ENCODE results near the gene DNER.

DNA sequence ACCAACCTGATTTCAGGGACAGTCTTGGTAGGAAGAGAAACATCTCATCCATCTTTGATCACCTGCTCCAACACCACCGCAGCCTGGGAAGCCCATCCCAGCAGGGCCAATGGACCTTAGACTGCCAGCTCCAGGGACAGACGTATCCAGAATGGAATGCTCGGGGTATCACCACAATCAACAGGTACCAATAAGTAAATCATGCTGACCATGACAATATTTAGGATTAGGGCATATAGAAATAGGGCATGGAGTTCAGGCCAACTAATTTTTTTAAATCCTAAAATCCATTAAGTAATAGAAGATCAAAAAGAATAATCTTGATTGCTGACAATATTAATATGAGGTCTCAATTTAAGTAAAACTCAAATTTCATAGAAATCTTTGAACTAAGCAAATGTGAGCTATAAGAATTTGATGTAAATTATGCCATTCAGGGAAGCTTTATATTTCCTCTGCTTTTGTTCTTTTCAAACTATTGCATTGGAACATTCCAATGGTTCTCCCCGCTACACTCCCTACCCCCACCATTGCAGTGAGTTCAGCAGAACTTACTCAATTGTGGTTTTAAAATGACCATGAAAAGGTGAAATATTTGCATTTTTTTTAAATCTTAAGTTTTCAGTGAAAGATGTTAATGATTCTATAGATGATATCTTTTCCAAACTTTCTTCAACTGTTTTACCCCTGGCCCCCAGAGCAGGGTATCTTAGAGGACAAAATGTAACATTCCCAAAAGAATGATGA lies 138.6 kb downstream of the DNER start:
- TF ChIP-seq, protein P1, sequence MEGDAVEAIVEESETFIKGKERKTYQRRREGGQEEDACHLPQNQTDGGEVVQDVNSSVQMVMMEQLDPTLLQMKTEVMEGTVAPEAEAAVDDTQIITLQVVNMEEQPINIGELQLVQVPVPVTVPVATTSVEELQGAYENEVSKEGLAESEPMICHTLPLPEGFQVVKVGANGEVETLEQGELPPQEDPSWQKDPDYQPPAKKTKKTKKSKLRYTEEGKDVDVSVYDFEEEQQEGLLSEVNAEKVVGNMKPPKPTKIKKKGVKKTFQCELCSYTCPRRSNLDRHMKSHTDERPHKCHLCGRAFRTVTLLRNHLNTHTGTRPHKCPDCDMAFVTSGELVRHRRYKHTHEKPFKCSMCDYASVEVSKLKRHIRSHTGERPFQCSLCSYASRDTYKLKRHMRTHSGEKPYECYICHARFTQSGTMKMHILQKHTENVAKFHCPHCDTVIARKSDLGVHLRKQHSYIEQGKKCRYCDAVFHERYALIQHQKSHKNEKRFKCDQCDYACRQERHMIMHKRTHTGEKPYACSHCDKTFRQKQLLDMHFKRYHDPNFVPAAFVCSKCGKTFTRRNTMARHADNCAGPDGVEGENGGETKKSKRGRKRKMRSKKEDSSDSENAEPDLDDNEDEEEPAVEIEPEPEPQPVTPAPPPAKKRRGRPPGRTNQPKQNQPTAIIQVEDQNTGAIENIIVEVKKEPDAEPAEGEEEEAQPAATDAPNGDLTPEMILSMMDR (IDR thresholded peaks at IDR 0.05), result no peak
- TF ChIP-seq, protein P2, sequence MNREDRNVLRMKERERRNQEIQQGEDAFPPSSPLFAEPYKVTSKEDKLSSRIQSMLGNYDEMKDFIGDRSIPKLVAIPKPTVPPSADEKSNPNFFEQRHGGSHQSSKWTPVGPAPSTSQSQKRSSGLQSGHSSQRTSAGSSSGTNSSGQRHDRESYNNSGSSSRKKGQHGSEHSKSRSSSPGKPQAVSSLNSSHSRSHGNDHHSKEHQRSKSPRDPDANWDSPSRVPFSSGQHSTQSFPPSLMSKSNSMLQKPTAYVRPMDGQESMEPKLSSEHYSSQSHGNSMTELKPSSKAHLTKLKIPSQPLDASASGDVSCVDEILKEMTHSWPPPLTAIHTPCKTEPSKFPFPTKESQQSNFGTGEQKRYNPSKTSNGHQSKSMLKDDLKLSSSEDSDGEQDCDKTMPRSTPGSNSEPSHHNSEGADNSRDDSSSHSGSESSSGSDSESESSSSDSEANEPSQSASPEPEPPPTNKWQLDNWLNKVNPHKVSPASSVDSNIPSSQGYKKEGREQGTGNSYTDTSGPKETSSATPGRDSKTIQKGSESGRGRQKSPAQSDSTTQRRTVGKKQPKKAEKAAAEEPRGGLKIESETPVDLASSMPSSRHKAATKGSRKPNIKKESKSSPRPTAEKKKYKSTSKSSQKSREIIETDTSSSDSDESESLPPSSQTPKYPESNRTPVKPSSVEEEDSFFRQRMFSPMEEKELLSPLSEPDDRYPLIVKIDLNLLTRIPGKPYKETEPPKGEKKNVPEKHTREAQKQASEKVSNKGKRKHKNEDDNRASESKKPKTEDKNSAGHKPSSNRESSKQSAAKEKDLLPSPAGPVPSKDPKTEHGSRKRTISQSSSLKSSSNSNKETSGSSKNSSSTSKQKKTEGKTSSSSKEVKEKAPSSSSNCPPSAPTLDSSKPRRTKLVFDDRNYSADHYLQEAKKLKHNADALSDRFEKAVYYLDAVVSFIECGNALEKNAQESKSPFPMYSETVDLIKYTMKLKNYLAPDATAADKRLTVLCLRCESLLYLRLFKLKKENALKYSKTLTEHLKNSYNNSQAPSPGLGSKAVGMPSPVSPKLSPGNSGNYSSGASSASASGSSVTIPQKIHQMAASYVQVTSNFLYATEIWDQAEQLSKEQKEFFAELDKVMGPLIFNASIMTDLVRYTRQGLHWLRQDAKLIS (CRISPR knock-in tag; IDR thresholded peaks at IDR 0.05; ENCODE audit: borderline replicate concordance), result no peak
- no peak for TF ChIP-seq TCF7 (CRISPR knock-in tag; IDR thresholded peaks at IDR 0.05; ENCODE audit: low read depth)

Data from WTC11 (cell line).